Jurkat, Clone E6-1 (cell line): ENCODE data around the gene SORD.
"Not testable (repeated sequence)": the region's sequence is repeated elsewhere in the genome, so short reads cannot be mapped to it uniquely, and the experiment has no call there.

Experiments
- DNase-seq: peaks from one replicate; pipeline ENCODE4 v3.0.0-alpha.2; 2011; ENCODE audit warnings: low read depth, low spot score
- H3K4me3 ChIP-seq: 2 replicates; pipeline ENCODE4 v1.5.1; 2011; ENCODE audit warnings: mild to moderate bottlenecking, low read length, control low read depth, moderate library complexity

The SORD gene

DNA sequence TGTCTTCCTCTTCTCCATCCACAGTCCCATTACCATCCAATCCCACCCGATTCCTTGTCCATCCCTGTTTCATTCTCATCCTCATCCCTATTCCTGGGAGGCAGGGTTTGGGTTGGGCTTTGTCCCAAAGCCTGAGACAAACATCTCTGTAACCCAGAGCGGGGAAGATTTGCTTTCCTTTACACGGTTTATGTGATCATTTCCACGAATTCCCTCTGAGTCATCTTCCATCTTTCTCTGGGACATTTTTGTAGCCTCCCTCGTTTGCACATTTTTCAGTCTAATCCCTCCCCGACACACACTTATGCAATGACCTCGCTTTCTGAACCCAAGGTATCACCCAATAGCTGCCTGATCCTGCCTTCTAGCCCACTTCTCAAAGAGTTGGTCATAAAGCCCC, 68.2 kb downstream of the SORD start:
- DNase-seq = no peak
- no peak overlapping the region for H3K4me3 ChIP-seq

- H3K4me3 ChIP-seq = no peak overlapping the region
- no peak for DNase-seq
These were observed 68.6 kb downstream of the SORD start for GRCh38 chr15:45091576-45091975.

DNA sequence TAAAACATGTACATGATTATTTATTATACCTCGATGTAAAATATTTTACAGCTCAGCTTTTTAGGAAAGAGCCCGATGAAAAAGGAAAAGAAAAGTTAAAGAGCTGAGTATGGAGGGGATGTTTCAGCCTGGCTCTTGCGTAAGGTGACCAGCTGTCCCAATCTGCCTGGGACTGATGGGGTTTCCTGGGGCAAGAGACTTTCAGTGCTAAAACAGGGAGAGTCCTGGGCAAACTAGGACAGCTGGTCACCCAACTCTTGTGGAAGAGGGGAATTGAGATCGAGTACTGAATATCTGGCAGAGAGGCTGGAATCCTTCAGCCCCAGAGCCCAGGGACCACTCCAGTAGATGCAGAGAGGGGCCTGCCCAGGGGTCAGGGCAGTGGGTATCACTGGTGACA, 70.0 kb downstream of the SORD start:
- DNase-seq = no peak
- no peak overlapping the region for H3K4me3 ChIP-seq

DNA sequence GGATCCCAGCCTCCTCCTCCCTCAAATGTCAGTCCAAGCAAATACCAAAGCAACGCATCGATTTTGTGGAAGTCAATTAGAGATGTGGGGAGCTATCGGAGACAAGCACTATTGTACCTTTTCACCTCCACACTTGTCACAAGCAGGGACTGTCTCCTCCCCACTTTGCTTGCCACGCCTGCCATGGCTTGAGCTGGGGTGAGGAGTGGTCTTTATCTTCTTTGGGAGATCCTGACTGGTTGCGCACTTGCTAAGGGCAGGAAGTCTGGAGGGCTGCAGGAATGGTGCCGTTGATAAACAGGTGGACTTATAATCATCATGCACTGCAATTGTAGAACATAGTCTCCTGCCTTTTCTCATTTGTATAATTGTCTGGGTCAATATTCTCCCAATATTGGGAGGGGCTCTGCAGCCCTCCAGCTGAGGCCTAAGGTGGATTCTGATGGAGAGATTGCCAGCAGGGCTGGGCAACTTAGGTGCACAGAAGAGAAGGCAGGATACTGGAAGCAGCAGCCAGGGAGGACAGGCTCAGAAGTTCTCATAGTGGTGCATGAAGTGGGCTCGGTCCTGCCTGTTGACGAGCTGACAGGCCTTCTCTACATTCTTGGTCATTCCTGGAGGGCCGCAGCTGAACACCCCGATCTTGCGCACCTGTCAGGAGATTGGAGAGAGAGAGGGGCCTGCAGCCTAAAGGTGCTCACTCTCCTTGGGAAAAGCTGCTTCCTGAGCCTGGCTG, 70.8 kb downstream of the SORD start:
- no peak overlapping the region for H3K4me3 ChIP-seq
- DNase-seq = no peak

DNA sequence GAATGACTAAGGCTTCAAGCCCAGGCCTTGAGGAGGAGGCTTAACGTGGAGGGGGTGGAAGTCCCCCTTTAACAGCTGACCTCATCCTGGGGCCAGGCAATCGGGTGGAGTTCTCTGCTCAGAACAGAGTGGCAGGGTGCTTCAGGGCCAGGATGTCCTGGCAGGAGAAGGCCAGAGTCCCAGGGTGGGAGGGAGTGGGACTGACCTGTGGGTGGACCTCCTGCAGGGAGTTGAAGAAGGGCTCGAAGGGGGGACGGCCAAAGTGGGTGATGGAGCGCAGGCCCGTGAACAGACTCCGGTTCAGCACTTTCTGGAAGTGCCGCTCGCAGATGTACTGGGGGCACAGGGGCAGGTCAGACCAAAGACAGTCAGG, 71.3 kb downstream of the SORD start:
- DNase-seq = no peak
- H3K4me3 ChIP-seq = no peak overlapping the region

DNA sequence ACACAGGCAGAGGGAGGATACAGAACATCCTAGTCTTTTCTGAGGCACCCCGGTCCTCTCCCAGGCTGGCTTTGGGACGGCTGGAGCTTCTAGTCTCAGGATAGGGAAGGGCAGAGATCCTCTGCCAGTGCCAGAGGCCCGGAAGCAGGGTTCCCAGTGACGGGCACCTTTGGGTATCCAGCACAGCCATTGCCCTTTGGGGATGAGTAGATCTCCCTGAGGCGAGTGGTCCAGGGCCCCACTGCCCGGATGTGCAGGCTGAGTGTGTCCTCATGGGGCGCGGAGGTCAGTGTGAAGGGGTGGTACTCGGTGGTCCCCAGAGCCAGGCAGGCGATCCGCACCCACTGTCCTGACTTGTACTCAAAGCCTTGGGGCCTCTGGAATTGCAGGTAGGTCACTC, 72.7 kb downstream of the SORD start:
- H3K4me3 ChIP-seq = no peak overlapping the region
- no peak for DNase-seq

DNA sequence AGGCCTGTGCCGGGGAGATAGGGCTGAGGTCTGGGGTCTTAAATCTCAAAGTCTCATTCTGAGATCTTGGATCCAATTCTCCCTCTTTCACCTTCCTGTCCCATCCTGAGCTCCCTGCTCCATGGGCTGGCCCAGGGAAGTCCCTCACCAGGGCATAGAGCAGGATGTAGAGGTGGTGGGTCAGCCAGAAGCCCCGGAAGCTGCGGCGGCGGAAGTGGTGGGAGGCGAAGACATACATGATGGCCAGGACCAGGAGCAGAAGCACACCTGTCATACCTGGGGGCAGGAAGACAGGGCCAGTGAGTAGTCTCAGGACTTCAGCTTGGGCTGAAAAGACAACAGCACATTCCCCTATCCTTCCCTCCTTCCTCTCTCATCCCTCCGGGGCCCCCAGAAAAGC, 74.5 kb downstream of the SORD start:
- no peak overlapping the region for H3K4me3 ChIP-seq
- no peak for DNase-seq

GRCh38 chr15:45099549-45100165, 76.7 kb downstream of the SORD start:
- DNase-seq = no peak
- H3K4me3 ChIP-seq = no peak overlapping the region

- DNase-seq = no peak
- no peak overlapping the region for H3K4me3 ChIP-seq
These were observed 78.1 kb downstream of the SORD start for GRCh38 chr15:45100884-45101625.

DNA sequence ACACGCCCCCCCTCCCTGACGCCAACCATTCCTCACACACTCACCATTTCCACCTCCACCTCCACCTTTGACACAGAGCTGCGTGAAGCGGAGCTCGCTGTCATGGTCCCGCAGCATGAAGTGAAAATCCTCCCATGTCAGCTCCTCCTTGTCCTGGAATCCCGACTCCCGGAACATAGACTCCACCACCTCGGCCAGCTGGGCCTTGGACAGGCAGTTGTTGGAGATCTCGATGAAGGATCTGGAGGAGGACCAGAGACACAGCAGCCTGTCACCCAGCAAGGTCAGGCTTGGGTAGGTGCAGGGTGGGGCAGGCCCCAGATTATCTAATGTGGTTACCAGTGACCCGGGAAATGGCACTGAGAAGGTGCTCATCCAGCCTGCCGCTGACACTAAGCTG, 78.8 kb downstream of the SORD start:
- no peak overlapping the region for H3K4me3 ChIP-seq
- DNase-seq = no peak

GRCh38 chr15:45102226-45102625, 79.2 kb downstream of the SORD start:
- no peak for DNase-seq
- no peak overlapping the region for H3K4me3 ChIP-seq

GRCh38 chr15:45104170-45104569, 81.2 kb downstream of the SORD start:
- not testable (repeated sequence) for H3K4me3 ChIP-seq, DNase-seq

GRCh38 chr15:45105586-45105985, 82.6 kb downstream of the SORD start:
- DNase-seq = no peak
- H3K4me3 ChIP-seq = no peak overlapping the region

GRCh38 chr15:45106002-45106790, 83.2 kb downstream of the SORD start:
- no peak for DNase-seq
- H3K4me3 ChIP-seq = no peak overlapping the region

DNA sequence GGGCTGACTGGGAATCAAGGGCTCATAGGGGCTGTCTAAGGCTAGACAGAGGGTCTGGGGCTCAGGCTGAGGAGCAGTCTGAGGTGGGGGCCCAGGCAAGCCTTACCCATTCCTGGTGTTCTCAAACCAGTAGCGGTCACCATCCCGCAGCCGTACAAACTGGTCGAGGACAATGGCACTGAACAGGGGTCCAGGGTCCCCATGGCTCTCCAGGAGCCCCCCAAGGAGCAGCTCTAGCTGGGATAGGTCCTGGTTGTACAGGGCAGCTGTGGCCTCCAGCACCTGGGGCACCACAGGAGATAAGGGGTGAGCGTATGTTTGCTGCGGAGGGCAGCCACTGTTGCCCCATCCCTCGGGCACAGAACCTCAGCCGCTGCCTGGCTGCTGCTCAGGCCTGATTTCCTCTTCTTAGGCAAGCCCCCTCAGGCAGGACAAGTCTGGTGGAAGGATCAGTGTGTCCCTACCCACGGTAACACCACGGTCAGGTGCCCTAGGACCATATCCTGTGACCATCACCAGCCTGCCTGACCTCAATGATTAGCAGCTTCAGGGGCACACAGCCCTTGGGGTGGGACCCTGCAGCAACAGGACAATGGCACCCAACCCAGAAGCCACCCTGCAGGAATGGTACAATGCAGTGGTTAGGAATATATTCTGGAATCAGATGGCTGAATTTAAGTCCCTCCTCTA, 85.1 kb downstream of the SORD start:
- no peak overlapping the region for H3K4me3 ChIP-seq
- no peak for DNase-seq

DNA sequence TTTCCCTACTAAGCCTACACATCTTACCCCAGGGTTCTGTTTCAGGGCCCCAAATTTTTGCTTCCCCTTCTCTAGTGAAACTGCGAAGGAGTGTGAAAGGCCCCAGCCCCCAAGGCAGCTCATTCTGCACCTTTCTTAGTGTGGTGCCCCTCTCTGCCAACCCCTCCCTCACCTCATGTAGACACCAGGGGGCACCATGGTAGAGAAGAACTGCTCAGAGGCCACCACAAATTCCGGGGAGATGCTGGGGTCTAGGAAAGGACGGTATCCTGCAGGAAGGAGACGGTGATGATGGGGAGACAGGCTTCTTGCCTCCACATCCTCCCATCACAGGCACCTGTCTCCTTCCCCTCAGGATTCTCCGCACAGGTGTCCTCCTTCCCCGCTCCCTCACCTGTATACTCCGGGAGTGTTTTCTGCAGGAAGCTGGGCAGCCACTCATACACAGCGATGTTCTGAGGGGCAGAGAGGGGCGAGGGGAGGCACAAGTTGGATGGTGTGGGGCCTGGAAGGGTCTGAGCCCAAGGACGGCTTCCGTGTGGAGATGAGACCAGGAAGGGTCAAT, 87.3 kb downstream of the SORD start:
- H3K4me3 ChIP-seq = no peak overlapping the region
- DNase-seq = no peak

DNA sequence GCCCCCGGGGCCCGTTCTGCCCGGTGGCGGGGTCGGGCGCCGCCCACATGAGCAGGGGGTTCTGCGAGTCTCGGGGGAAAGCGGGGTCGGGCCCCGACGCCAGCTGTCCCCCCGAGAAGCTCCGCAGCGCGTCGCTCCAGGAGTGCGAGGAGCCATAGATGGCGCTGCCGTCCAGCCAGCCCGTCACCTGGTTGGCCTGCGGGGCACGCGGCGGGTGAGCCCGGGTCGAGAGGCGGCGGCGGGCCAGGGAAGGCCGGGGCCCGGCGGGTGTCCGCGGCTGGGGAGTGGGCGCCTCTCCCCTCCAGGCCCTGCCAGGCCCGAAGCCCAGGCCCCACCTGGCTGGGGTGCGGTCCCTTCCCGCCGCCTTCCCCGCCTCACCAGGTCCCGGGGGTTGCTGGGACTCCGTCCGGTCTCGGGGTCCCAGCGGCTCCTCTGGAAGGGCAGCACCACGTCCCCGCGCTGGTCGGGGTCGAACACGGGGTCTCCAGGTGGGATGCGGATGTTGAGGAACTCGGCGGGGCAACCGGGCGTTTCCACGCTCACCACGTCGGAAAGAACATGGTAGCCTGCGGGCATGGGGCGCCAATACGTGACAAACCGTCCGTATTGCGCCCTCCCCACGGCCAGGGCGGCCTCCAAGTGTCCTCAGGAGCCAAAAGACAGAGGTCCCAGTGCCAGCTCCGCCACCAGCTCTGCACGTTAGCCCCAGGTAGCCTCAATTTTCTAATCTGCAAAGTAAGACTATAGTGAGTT, 88.6 kb downstream of the SORD start:
- no peak for DNase-seq
- no peak overlapping the region for H3K4me3 ChIP-seq

DNA sequence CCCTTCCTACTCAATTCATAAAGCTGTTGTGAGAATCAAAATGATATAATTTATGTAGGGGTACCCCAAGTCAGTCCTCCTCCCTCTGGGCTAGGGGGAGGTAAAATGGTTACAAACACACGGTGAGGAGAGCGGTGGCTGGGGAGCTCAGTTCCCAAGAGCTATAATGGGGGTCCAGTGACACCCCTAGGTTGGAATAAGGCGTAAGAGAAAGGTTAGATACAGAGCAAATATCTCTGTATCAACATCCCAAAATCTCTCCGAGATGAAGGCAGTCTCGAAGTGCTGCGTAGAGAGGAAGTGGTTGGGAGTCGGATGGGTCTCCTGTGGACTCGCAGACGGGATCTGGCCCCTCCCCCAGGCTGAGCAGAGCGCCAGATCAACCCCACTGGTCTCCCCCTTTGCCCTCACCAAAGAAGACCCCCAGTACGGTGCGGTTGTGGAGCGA, 89.2 kb downstream of the SORD start:
- DNase-seq = no peak
- no peak overlapping the region; the same call in 1 of the 2 replicates for H3K4me3 ChIP-seq
